Hepatocyte (in vitro differentiated cells): ENCODE results near the gene TMEM8B. TPM values are rescaled to one million over a fixed set of nuclear protein-coding genes. Genes with fewer than 3 reads are reported as not detected.

Experiments
- DNase-seq: peaks from one replicate; pipeline ENCODE4 v3.0.0-alpha.2; 2016; ENCODE audit warnings: low spot score
- H2AFZ ChIP-seq: fragments of 200-600 bp; sonication (generic); 2 replicates; pipeline ENCODE4 v1.6.0; 2016; ENCODE audit warnings: antibody characterized with exemption, mild to moderate bottlenecking
- H3K27ac ChIP-seq: fragments of 200-600 bp; sonication (generic); 2 replicates; pipeline ENCODE4 v1.5.1; 2016; ENCODE audit warnings: mild to moderate bottlenecking
- H3K27me3 ChIP-seq: fragments of 200-600 bp; sonication (generic); 2 replicates; pipeline ENCODE4 v1.6.1; 2016
- H3K36me3 ChIP-seq: fragments of 200-600 bp; sonication (generic); replicated peaks from 2 replicates; pipeline ENCODE4 v1.5.1; 2016; ENCODE audit warnings: low read depth; ENCODE audit not compliant: insufficient read depth
- H3K4me1 ChIP-seq: fragments of 200-600 bp; sonication (generic); 2 replicates; pipeline ENCODE4 v1.5.1; 2016; ENCODE audit warnings: mild to moderate bottlenecking, moderate library complexity; ENCODE audit not compliant: insufficient read depth
- H3K4me2 ChIP-seq: fragments of 200-600 bp; sonication (generic); 2 replicates; pipeline ENCODE4 v1.6.0; 2016
- H3K4me3 ChIP-seq: fragments of 200-600 bp; sonication (generic); 2 replicates; pipeline ENCODE4 v1.5.1; 2016; ENCODE audit warnings: mild to moderate bottlenecking
- H3K79me2 ChIP-seq: fragments of 200-600 bp; sonication (generic); 2 replicates; pipeline ENCODE4 v1.6.0; 2017; ENCODE audit warnings: mild to moderate bottlenecking
- H3K9me2 ChIP-seq: fragments of 200-600 bp; sonication (generic); replicated peaks from 2 replicates; pipeline ENCODE4 v1.6.0; 2017; ENCODE audit warnings: mild to moderate bottlenecking; ENCODE audit not compliant: insufficient read depth
- H3K9me3 ChIP-seq: fragments of 200-600 bp; sonication (generic); 2 replicates; pipeline ENCODE4 v1.5.1; 2016; ENCODE audit warnings: low read depth, mild to moderate bottlenecking
- H4K20me1 ChIP-seq: fragments of 200-600 bp; sonication (generic); 2 replicates; pipeline ENCODE4 v1.6.0; 2016; ENCODE audit warnings: mild to moderate bottlenecking; ENCODE audit not compliant: insufficient read depth, poor library complexity, severe bottlenecking
- EZH2 ChIP-seq: fragments of 200-600 bp; sonication (generic); IDR thresholded peaks from 2 replicates; pipeline ENCODE4 v1.6.1; 2016; ENCODE audit warnings: antibody characterized with exemption, mild to moderate bottlenecking, borderline replicate concordance
- EZH2phosphoT487 ChIP-seq: fragments of 200-600 bp; sonication (generic); IDR thresholded peaks from one replicate; pipeline ENCODE4 v1.6.1; 2018; ENCODE audit warnings: antibody characterized with exemption, mild to moderate bottlenecking, low read depth, moderate library complexity; ENCODE audit not compliant: unreplicated experiment, severe bottlenecking
- WGBS: methylation state at CpG from one replicate; pipeline ENCODE4 v1.1.6; 2016; ENCODE audit warnings: low lambda C conversion rate; ENCODE audit errors: missing lambda C conversion rate; 5-methylcytosine and 5-hydroxymethylcytosine counted together
- polyA plus RNA-seq: library from polyadenylated mRNA; unstranded; fragments of >200 nt; fragmentation: Nextera tagmentation; extraction: Ambion mirVana; gene quantifications from 2 replicates; pipeline ENCODE4 v1.2.1, GENCODE V29; 2016
- total RNA-seq: library from RNA; depleted of rRNA; stranded (reverse); fragments of >200 nt; gene quantifications from 2 replicates; pipeline ENCODE4 v1.2.3, GENCODE V29; 2014
- TF ChIP-seq, protein P1 (sequence below): fragments of 200-600 bp; sonication (generic); IDR thresholded peaks from 2 replicates; pipeline ENCODE4 v1.5.1; 2016; ENCODE audit warnings: antibody characterized with exemption, mild to moderate bottlenecking; ENCODE audit not compliant: poor library complexity

Gene TMEM8B
- total and polyA plus RNA-seq, 2 experiments from 2014 or later: 12.3 to 13.4 TPM

- no peaks in the 10 kb centered on the region for H4K20me1 ChIP-seq
- H3K79me2 ChIP-seq: no peaks in the 10 kb centered on the region
- TF ChIP-seq, protein P1, sequence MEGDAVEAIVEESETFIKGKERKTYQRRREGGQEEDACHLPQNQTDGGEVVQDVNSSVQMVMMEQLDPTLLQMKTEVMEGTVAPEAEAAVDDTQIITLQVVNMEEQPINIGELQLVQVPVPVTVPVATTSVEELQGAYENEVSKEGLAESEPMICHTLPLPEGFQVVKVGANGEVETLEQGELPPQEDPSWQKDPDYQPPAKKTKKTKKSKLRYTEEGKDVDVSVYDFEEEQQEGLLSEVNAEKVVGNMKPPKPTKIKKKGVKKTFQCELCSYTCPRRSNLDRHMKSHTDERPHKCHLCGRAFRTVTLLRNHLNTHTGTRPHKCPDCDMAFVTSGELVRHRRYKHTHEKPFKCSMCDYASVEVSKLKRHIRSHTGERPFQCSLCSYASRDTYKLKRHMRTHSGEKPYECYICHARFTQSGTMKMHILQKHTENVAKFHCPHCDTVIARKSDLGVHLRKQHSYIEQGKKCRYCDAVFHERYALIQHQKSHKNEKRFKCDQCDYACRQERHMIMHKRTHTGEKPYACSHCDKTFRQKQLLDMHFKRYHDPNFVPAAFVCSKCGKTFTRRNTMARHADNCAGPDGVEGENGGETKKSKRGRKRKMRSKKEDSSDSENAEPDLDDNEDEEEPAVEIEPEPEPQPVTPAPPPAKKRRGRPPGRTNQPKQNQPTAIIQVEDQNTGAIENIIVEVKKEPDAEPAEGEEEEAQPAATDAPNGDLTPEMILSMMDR: no peak
- TF ChIP-seq EZH2 (no peak), EZH2phosphoT487 (no peak)
- H3K27me3 ChIP-seq: no peaks in the 10 kb centered on the region
- 33% methylated on average over 2 of the region's 64 CpGs for WGBS
- H3K9me3 ChIP-seq: no peaks in the 10 kb centered on the region
- H3K27ac ChIP-seq: peak within 1 kb of the TSS; percentile 70
- H3K4me3 ChIP-seq: peak within 1 kb of the TSS; percentile 20
- H3K4me1 ChIP-seq: peaks cover 15% of the 10 kb centered on the region
- H3K9me2 ChIP-seq: no peaks in the 10 kb centered on the region
- peak within 1 kb of the TSS; percentile 66 for H2AFZ ChIP-seq
- peak within 1 kb of the TSS; percentile 91 for H3K4me2 ChIP-seq
- H3K36me3 ChIP-seq: no peaks in the 10 kb centered on the region
- DNase-seq: peak; percentile 71
These were observed 37.6 kb upstream of the TMEM8B start, which contains the start of gene NPR2 for GRCh38 chr9:35791297-35791921. Gene NPR2, plus strand, starts transcription at chr9:35791591. Its CDS starts 818 bp downstream, at chr9:35792409.

- no peaks in the 10 kb centered on the region for H3K36me3 ChIP-seq
- TF ChIP-seq, protein P1: no peak
- TF ChIP-seq EZH2 (no peak), EZH2phosphoT487 (no peak)
- no peaks in the 10 kb centered on the region for H3K79me2 ChIP-seq
- no peak overlapping the region for H3K27ac ChIP-seq
- H3K4me2 ChIP-seq: peak overlapping the region; percentile 91
- no peaks in the 10 kb centered on the region for H3K9me2 ChIP-seq
- no peaks in the 10 kb centered on the region for H3K9me3 ChIP-seq
- no peaks in the 10 kb centered on the region for H3K27me3 ChIP-seq
- peaks cover 15% of the 10 kb centered on the region for H3K4me1 ChIP-seq
- no peaks in the 10 kb centered on the region for H4K20me1 ChIP-seq
- H3K4me3 ChIP-seq: peak overlapping the region; percentile 20
- 94% methylated on average over 27 of the region's 34 CpGs for WGBS
- no peak overlapping the region for H2AFZ ChIP-seq
- no peak for DNase-seq
These were observed 36.8 kb upstream of the TMEM8B start for GRCh38 chr9:35792024-35792813.

GRCh38 chr9:35792826-35793225 lies 36.2 kb upstream of the TMEM8B start:
- H2AFZ ChIP-seq: no peak overlapping the region
- DNase-seq: no peak
- no peaks in the 10 kb centered on the region for H4K20me1 ChIP-seq
- 95% methylated on average over 14 of the region's 14 CpGs for WGBS
- H3K36me3 ChIP-seq: no peaks in the 10 kb centered on the region
- no peaks in the 10 kb centered on the region for H3K27me3 ChIP-seq
- peak overlapping the region; percentile 91 for H3K4me2 ChIP-seq
- no peak for TF ChIP-seq EZH2phosphoT487
- TF ChIP-seq, protein P1: no peak
- TF ChIP-seq EZH2: no peak
- H3K79me2 ChIP-seq: no peaks in the 10 kb centered on the region
- no peak overlapping the region for H3K4me3 ChIP-seq
- peaks cover 15% of the 10 kb centered on the region for H3K4me1 ChIP-seq
- no peaks in the 10 kb centered on the region for H3K9me2 ChIP-seq
- H3K9me3 ChIP-seq: no peaks in the 10 kb centered on the region
- no peak overlapping the region for H3K27ac ChIP-seq
